ENCODE data around the gene MYO1D. TPM values are rescaled to one million over a fixed set of nuclear protein-coding genes. Genes with fewer than 3 reads are reported as not detected.
A peak's percentile ranks its signal among the peaks of the same experiment; 100 is the strongest.

Gene MYO1D
- total RNA-seq, 1 donor from 2014 or later, result 23.4 TPM

DNA sequence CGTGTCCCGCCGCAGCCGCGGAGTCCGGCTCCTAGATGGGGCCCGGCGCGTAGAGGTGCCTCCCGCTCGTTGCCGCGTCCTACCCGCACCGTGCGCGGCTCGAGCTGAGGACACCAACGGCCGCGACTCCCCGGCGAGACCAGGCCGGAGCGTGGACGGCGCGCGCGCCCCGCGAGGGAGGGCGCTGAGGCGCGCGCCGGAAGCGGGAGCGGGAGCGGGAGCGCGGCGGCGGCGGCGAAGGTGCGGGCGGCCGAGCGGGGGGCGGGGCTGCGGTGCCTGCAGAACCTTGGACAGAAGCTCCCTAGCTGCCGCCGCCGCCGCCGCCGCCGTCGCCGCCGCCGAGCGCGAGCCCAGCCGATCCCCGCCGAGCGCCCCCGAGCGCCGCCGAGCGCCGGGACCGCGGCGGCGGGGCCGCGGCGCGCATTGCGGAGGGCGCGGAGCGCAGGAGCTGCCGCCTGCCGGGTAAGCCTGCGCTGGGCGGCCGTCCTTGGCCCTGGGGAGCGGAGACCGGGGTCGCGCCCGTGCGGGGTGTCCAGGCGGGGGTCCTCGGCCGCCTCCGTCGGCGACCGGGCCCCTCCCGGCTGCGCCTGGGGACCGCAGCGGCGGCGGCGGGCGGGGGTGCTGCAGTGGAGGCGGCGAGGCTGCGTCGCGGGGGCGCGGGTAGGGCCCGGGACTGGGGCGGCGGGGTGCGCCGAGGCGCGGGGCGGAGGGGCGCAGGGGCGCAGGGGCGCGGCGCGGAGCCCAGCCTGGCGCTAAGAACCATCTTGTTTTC is 390.0 kb downstream of the MYO1D start, which contains the start of gene CDK5R1:
Gene CDK5R1, plus strand, starts transcription at position 293 of the 772 bp plus-strand sequence. CDS start 628 bp downstream, outside the sequence.
- Mint-ChIP-seq H3K27ac (peak within 1 kb of the TSS; percentile 70), H3K4me1 (ENCODE audit: low read depth) (peaks cover 36% of the 10 kb centered on the region), H3K27me3 (ENCODE audit: low read depth) (no peaks in the 10 kb centered on the region), H3K36me3 (ENCODE audit: low read depth) (peaks cover 49% of the 10 kb centered on the region), H3K4me3 (ENCODE audit: low read depth) (peak within 1 kb of the TSS; percentile 92), H3K9me3 (no peaks in the 10 kb centered on the region)
- intact Hi-C loops (cut with micrococcal nuclease), result loop anchor here (1.0 to 10.0 kb wide), 5 partner anchors 16 to 270 kb away; partner anchors contain the start of genes PSMD11 and ZNF207
- peak; percentile 71 for DNase-seq (ENCODE audit: low spot score)

DNA sequence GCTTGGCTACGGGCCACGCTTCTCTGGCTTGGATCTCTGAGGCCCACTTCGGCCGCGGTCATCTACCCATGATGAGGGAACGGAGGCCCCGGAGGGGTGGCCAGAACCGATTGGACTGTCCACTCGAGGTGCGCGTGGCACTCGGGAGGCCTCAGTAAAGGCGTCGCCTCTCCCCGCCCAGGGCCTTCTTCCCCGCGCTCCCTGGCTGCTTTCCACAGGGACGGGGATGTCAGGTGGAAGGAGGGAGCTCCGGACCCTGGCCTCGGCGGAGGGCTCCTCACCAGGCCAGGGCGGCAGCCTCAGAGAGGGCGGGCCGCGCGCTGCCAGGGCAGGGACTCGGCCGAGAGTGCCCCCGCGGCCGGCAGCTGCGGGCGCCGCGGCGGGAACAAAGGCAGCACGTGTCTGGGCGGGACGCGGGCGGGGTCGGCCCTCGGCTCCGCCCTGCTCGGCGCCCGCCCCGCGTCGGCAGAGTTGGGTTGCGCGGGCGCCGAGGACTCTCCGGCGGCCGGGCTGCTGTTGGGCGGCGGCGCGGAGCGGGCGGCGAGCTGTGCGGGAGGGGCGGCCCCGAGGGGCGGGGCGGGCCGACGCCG is 390.7 kb downstream of the MYO1D start:
- Mint-ChIP-seq H3K27me3 (ENCODE audit: low read depth) (no peaks in the 10 kb centered on the region), H3K4me3 (ENCODE audit: low read depth) (peak overlapping the region; percentile 76), H3K36me3 (ENCODE audit: low read depth) (peaks cover 55% of the 10 kb centered on the region), H3K9me3 (no peaks in the 10 kb centered on the region), H3K27ac (peak overlapping the region; percentile 22), H3K4me1 (ENCODE audit: low read depth) (peaks cover 31% of the 10 kb centered on the region)
- intact Hi-C loops (cut with micrococcal nuclease), result loop anchor here (1.0 to 10.0 kb wide), 5 partner anchors 17 to 271 kb away; partner anchors contain the start of genes PSMD11 and ZNF207
- DNase-seq (ENCODE audit: low spot score), result peak; percentile 58

DNA sequence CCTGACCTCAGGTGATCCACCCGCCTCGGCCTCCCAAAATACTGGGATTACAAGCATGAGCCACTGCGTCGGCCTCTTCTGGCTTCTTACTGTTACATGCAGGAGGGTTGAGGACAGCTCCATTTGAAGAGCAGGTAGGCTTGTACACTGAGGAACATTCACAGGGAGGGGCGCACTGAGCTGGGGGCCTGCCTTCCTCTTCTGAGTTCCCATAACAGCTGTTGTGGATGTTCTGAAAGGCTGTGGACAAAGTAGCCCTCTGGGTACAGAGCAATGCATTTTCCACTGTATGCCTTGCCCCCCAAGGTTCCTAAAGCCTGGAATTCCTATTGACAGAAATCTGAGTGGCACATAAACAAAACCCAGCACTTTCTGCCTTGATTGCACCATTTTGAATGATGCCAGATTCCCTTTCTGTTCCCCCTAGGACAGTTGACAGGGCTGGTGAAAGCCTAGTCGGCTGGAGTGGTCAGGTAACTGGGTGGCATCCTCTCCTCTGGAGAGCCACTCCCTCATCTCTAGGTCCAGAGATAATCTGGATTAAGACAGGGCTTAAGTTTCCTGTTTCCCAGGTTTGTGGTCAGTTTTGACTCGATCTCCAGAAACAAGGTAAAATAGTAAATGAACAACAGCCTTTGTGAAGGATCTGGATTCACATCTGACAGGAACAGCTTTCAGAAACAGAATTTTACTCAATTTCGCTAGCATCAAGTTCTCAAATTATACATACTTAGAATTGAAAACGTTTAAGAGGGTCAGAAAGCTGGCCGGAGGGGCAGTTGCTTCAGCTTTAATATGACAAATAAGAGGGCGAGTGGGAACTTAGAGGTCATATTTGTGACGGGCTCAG is 391.4 kb downstream of the MYO1D start:
- no peaks in the 10 kb centered on the region for H3K9me3 Mint-ChIP-seq
- intact Hi-C loops (cut with micrococcal nuclease), result loop anchor here (1.0 to 10.0 kb wide), 5 partner anchors 18 to 272 kb away; partner anchors contain the start of genes PSMD11 and ZNF207

GRCh38 chr17:32484628-32485027 is 392.3 kb downstream of the MYO1D start:
- no peaks in the 10 kb centered on the region for H3K27me3 Mint-ChIP-seq (ENCODE audit: low read depth)
- no peak overlapping the region for H3K4me3 Mint-ChIP-seq (ENCODE audit: low read depth)
- intact Hi-C loops (cut with micrococcal nuclease), result loop anchor here (5.0 to 10.0 kb wide), 3 partner anchors 70 to 273 kb away; partner anchors contain the start of gene ZNF207
- no peaks in the 10 kb centered on the region for H3K9me3 Mint-ChIP-seq
- no peak for DNase-seq (ENCODE audit: low spot score)
- peaks cover 58% of the 10 kb centered on the region for H3K36me3 Mint-ChIP-seq (ENCODE audit: low read depth)
- H3K4me1 Mint-ChIP-seq (ENCODE audit: low read depth), result peaks cover 19% of the 10 kb centered on the region
- no peak overlapping the region for H3K27ac Mint-ChIP-seq

More for the DNA sequence above, 391.4 kb downstream of the MYO1D start:
- H3K27ac Mint-ChIP-seq, result peak overlapping the region; percentile 22
- DNase-seq (ENCODE audit: low spot score), result no peak
- H3K27me3 Mint-ChIP-seq (ENCODE audit: low read depth), result no peaks in the 10 kb centered on the region
- peak overlapping the region; percentile 76 for H3K4me3 Mint-ChIP-seq (ENCODE audit: low read depth)
- peaks cover 57% of the 10 kb centered on the region for H3K36me3 Mint-ChIP-seq (ENCODE audit: low read depth)
- peaks cover 25% of the 10 kb centered on the region for H3K4me1 Mint-ChIP-seq (ENCODE audit: low read depth)

DNA sequence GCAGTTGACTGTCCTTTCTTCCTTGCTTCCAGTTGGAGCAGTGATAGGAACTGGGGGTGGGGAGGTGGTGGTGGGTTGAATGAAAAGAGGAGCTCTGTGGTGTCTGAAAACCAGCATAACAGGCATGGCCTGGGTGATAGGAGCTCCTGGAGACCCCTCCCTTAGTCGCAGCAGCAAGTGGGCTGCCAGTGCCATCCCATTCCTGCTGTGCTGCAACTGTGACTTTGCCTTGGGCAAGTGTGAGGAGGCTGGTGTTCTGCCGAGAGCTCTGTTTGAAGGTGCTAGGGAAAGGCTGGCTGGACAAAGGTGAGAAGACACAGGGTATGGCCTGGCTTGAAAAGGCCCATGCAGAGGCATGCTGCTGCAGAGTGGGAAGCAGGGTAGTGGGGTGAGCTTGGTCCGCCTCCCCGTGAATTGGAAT is 392.9 kb downstream of the MYO1D start:
- Mint-ChIP-seq H3K9me3 (no peaks in the 10 kb centered on the region), H3K27me3 (ENCODE audit: low read depth) (no peaks in the 10 kb centered on the region), H3K4me1 (ENCODE audit: low read depth) (peaks cover 13% of the 10 kb centered on the region), H3K27ac (no peak overlapping the region), H3K36me3 (ENCODE audit: low read depth) (peaks cover 58% of the 10 kb centered on the region), H3K4me3 (ENCODE audit: low read depth) (no peak overlapping the region)
- DNase-seq (ENCODE audit: low spot score), result no peak
- intact Hi-C loops (cut with micrococcal nuclease), result loop anchor here (10.0 kb wide), 1 partner anchor 71 kb away; no protein-coding TSS in a partner anchor

DNA sequence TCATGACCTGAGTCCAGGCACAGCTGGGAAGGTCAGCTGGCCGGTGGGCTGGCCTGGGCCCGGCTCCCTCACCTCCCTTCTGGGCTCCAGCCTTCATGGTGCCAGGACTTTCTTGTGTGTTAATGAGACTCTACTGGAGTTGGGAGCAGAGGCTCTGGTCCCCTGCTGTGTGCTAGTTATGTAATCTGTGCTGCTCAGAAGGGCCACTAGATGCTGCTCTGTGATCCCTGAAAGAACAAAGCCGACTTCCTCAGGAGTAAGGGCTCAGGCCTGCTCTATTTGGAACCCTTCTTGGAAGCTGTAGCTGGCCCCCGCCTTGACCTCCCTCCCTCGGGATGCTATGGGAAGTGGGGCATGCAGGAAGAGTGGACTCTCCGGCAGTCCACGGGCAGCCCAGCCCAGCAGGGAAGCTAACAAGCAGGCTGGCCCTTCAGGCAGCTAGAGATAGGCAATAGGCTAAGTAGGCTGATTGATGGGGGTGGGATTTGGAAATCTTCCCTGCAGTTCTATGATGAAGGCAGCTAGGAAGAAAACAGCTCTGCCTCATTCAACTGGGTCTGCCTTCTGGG is 393.4 kb downstream of the MYO1D start:
- Mint-ChIP-seq H3K9me3 (no peaks in the 10 kb centered on the region), H3K4me3 (ENCODE audit: low read depth) (no peak overlapping the region), H3K4me1 (ENCODE audit: low read depth) (peaks cover 9% of the 10 kb centered on the region), H3K27ac (no peak overlapping the region), H3K27me3 (ENCODE audit: low read depth) (no peaks in the 10 kb centered on the region), H3K36me3 (ENCODE audit: low read depth) (peaks cover 58% of the 10 kb centered on the region)
- no peak for DNase-seq (ENCODE audit: low spot score)
- intact Hi-C loops (cut with micrococcal nuclease), result loop anchor here (1.0 to 10.0 kb wide), 2 partner anchors 71 to 125 kb away; no protein-coding TSS in a partner anchor

- Mint-ChIP-seq H3K9me3 (no peaks in the 10 kb centered on the region), H3K4me3 (ENCODE audit: low read depth) (no peak overlapping the region)
- intact Hi-C loops (cut with micrococcal nuclease), result loop anchor here (1.0 to 10.0 kb wide), 2 partner anchors 72 to 126 kb away; no protein-coding TSS in a partner anchor
Measured at GRCh38 chr17:32482568-32483320, 394.2 kb downstream of the MYO1D start.

DNA sequence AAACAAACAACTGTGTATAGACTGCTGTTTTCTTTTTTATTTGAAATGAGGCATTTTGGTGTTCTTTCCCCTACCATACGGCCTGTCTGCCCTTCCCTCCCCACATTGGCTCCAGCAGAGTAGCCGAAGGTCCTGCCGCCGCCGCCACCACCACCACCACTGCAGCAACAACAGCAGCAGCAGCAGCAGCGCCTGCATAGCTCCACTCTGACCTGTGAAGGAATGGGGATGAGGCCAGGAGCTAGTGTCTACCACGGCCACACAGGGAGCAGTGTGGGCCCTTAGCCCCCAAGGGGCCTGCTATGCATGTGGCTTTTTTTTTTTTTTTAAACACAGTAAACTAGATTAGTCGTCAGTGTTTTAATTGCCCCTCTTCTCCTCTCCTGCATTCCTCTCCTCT is 395.7 kb downstream of the MYO1D start:
- no peaks in the 10 kb centered on the region for H3K27me3 Mint-ChIP-seq (ENCODE audit: low read depth)
- H3K36me3 Mint-ChIP-seq (ENCODE audit: low read depth), result peaks cover 70% of the 10 kb centered on the region
- no peak overlapping the region for H3K27ac Mint-ChIP-seq
- H3K4me3 Mint-ChIP-seq (ENCODE audit: low read depth), result no peak overlapping the region
- DNase-seq (ENCODE audit: low spot score), result no peak
- H3K4me1 Mint-ChIP-seq (ENCODE audit: low read depth), result peaks cover 2% of the 10 kb centered on the region
- no peaks in the 10 kb centered on the region for H3K9me3 Mint-ChIP-seq
- intact Hi-C loops (cut with micrococcal nuclease), result loop anchor here (10.0 kb wide), 1 partner anchor 74 kb away; no protein-coding TSS in a partner anchor

More at GRCh38 chr17:32482568-32483320, 394.2 kb downstream of the MYO1D start:
- Mint-ChIP-seq H3K27ac (no peak overlapping the region), H3K4me1 (ENCODE audit: low read depth) (peaks cover 4% of the 10 kb centered on the region), H3K36me3 (ENCODE audit: low read depth) (peaks cover 58% of the 10 kb centered on the region), H3K27me3 (ENCODE audit: low read depth) (no peaks in the 10 kb centered on the region)
- no peak for DNase-seq (ENCODE audit: low spot score)

- H3K4me3 Mint-ChIP-seq (ENCODE audit: low read depth), result no peak overlapping the region
- intact Hi-C loops (cut with micrococcal nuclease), result no loop called here
- H3K27me3 Mint-ChIP-seq (ENCODE audit: low read depth), result no peaks in the 10 kb centered on the region
- no peak for DNase-seq (ENCODE audit: low spot score)
- no peaks in the 10 kb centered on the region for H3K9me3 Mint-ChIP-seq
- no peaks in the 10 kb centered on the region for H3K4me1 Mint-ChIP-seq (ENCODE audit: low read depth)
- peaks cover 84% of the 10 kb centered on the region for H3K36me3 Mint-ChIP-seq (ENCODE audit: low read depth)
- H3K27ac Mint-ChIP-seq, result no peak overlapping the region
Measured at GRCh38 chr17:32479074-32479617, 397.8 kb downstream of the MYO1D start.

- intact Hi-C loops (cut with micrococcal nuclease), result no loop called here
- no peak overlapping the region for H3K27ac Mint-ChIP-seq
- no peaks in the 10 kb centered on the region for H3K27me3 Mint-ChIP-seq (ENCODE audit: low read depth)
- H3K4me1 Mint-ChIP-seq (ENCODE audit: low read depth), result no peaks in the 10 kb centered on the region
- no peak for DNase-seq (ENCODE audit: low spot score)
- H3K4me3 Mint-ChIP-seq (ENCODE audit: low read depth), result no peak overlapping the region
- H3K36me3 Mint-ChIP-seq (ENCODE audit: low read depth), result peaks cover 86% of the 10 kb centered on the region
- H3K9me3 Mint-ChIP-seq, result no peaks in the 10 kb centered on the region
Measured at GRCh38 chr17:32477220-32477619, 399.7 kb downstream of the MYO1D start.

- H3K27ac Mint-ChIP-seq, result no peak overlapping the region
- intact Hi-C loops (cut with micrococcal nuclease), result no loop called here
- no peaks in the 10 kb centered on the region for H3K4me1 Mint-ChIP-seq (ENCODE audit: low read depth)
- no peaks in the 10 kb centered on the region for H3K27me3 Mint-ChIP-seq (ENCODE audit: low read depth)
- DNase-seq (ENCODE audit: low spot score), result no peak
- H3K4me3 Mint-ChIP-seq (ENCODE audit: low read depth), result no peak overlapping the region
- H3K9me3 Mint-ChIP-seq, result no peaks in the 10 kb centered on the region
- peaks cover 86% of the 10 kb centered on the region for H3K36me3 Mint-ChIP-seq (ENCODE audit: low read depth)
Measured at GRCh38 chr17:32475258-32475657, 401.7 kb downstream of the MYO1D start.
